SK-N-SH (cell line): Measurements from ENCODE around the gene ZHX3. TPM values are rescaled to one million over a fixed set of nuclear protein-coding genes. Genes with fewer than 3 reads are reported as not detected.

Source experiments
- CTCF ChIA-PET: fragments of 300-600, 350-600 bp; formaldehyde crosslinking; extraction: SDS; loops from one replicate; lab custom pipeline; 2021; lab: Yijun Ruan, JAX
- POLR2A ChIA-PET: fragments of 350-600 bp; sonication (Branson Sonifier 250); formaldehyde crosslinking; extraction: SDS; loops from one replicate; lab custom pipeline; 2020; ENCODE audit warnings: antibody characterized with exemption, inconsistent platforms; lab: Yijun Ruan, JAX
- DNase-seq: peaks from one replicate; pipeline ENCODE4 v3.0.0; 2012
- H2AFZ ChIP-seq: fragments of 200-600 bp; sonication (generic); 2 replicates; pipeline ENCODE4 v1.8.1; 2016; ENCODE audit warnings: antibody characterized with exemption, mild to moderate bottlenecking, low read depth
- H3F3A ChIP-seq: fragments of 200-600 bp; sonication (generic); replicated peaks from 2 replicates; pipeline ENCODE3; 2016; ENCODE audit warnings: antibody characterized with exemption, mild to moderate bottlenecking; ENCODE audit not compliant: insufficient read depth
- H3K27ac ChIP-seq, 2 experiments: fragments of 200-500 bp in 1 of 2; fragments of 200-600 bp in 1 of 2; sonication (Bioruptor generic) in 1 of 2; sonication (generic), shearing (Covaris generic) in 1 of 2; 2 replicates each; pipeline versions ENCODE4 v1.5.1 to v1.6.1; 2014 to 2016; ENCODE audit warnings: low read depth in 2 of 2, inconsistent platforms in 1 of 2, low read length in 1 of 2, mild to moderate bottlenecking in 1 of 2, mixed read lengths in 1 of 2
- H3K27me3 ChIP-seq: fragments of 200-600 bp; sonication (generic), shearing (Covaris generic); 2 replicates; pipeline ENCODE4 v1.6.1; 2016; ENCODE audit warnings: mixed run types; ENCODE audit not compliant: insufficient read depth
- H3K36me3 ChIP-seq, 2 experiments: fragments of 200-500 bp in 1 of 2; fragments of 200-600 bp in 1 of 2; sonication (Bioruptor generic) in 1 of 2; sonication (generic) in 1 of 2; replicated peaks in 1 of 2; 2 replicates each; pipeline versions ENCODE3 to v1.5.1; 2014 to 2016; ENCODE audit warnings: low read length in 1 of 2, mild to moderate bottlenecking in 1 of 2; ENCODE audit not compliant: insufficient read depth in 2 of 2, control insufficient read depth in 1 of 2
- H3K4me1 ChIP-seq, 2 experiments: fragments of 200-500 bp in 1 of 2; fragments of 200-600 bp in 1 of 2; sonication (Bioruptor generic) in 1 of 2; sonication (generic), shearing (Covaris generic) in 1 of 2; 2 replicates each; pipeline versions ENCODE4 v1.5.1 to v1.6.1; 2014 to 2016; ENCODE audit warnings: low read depth in 1 of 2, low read length in 1 of 2, mixed run types in 1 of 2; ENCODE audit not compliant: insufficient read depth in 2 of 2, control insufficient read depth in 1 of 2
- H3K4me2 ChIP-seq: fragments of 200-600 bp; sonication (generic), shearing (Covaris generic); 2 replicates; pipeline ENCODE4 v1.6.1; 2017; ENCODE audit warnings: mixed run types
- H3K4me3 ChIP-seq, 2 experiments: fragments of 200-500 bp in 1 of 2; fragments of 200-600 bp in 1 of 2; sonication (Bioruptor generic) in 1 of 2; sonication (generic), shearing (Covaris generic) in 1 of 2; 2 replicates each; pipeline versions ENCODE4 v1.5.1 to v1.8.1; 2014 to 2016; ENCODE audit warnings: low read depth in 2 of 2, inconsistent platforms in 1 of 2, low read length in 1 of 2, mild to moderate bottlenecking in 1 of 2, mixed read lengths in 1 of 2, moderate library complexity in 1 of 2
- H3K79me2 ChIP-seq: fragments of 200-600 bp; sonication (generic); 2 replicates; pipeline ENCODE4 v1.8.1; 2017; ENCODE audit warnings: mild to moderate bottlenecking; ENCODE audit not compliant: insufficient read depth
- H3K9ac ChIP-seq: fragments of 200-600 bp; sonication (generic); 2 replicates; pipeline ENCODE4 v1.6.1; 2017; ENCODE audit warnings: mixed run types
- H3K9me2 ChIP-seq: fragments of 200-600 bp; sonication (generic); 2 replicates; pipeline ENCODE4 v1.6.1; 2017; ENCODE audit warnings: mixed run types
- H3K9me3 ChIP-seq: fragments of 200-600 bp; sonication (generic); 2 replicates; pipeline ENCODE4 v1.6.1; 2017; ENCODE audit warnings: mixed run types, mild to moderate bottlenecking, moderate library complexity
- H4K20me1 ChIP-seq: fragments of 200-600 bp; sonication (generic); 2 replicates; pipeline ENCODE4 v1.6.1; 2017; ENCODE audit warnings: mild to moderate bottlenecking, mixed run types; ENCODE audit not compliant: insufficient read depth
- FOSL2 ChIP-seq: IDR thresholded peaks from 2 replicates; pipeline ENCODE4 v1.4.0; 2012; ENCODE audit warnings: low read depth, mild to moderate bottlenecking, moderate library complexity, borderline replicate concordance
- FOXJ3 ChIP-seq: sonication (generic); formaldehyde crosslinking; IDR thresholded peaks from 2 replicates; pipeline ENCODE4 v1.5.1; 2020; ENCODE audit warnings: mild to moderate bottlenecking, missing genetic modification reagents
- FOXM1 ChIP-seq: IDR thresholded peaks from 2 replicates; pipeline ENCODE4 v1.4.0; 2012; ENCODE audit warnings: low read depth, mild to moderate bottlenecking
- GABPA ChIP-seq: IDR thresholded peaks from 2 replicates; pipeline ENCODE4 v1.4.0; 2012; ENCODE audit warnings: low read depth, mild to moderate bottlenecking
- IRF3 ChIP-seq: fragments of 150-350 bp; IDR thresholded peaks from 2 replicates; pipeline ENCODE4 v1.6.1; 2016; ENCODE audit warnings: mild to moderate bottlenecking, low read depth, low read length
- JUND ChIP-seq: IDR thresholded peaks from 2 replicates; pipeline ENCODE4 v1.4.0; 2012
- MEF2A ChIP-seq: IDR thresholded peaks from 2 replicates; pipeline ENCODE4 v1.4.0; 2012; ENCODE audit warnings: low read depth, borderline replicate concordance
- MXI1 ChIP-seq: IDR thresholded peaks from 2 replicates; pipeline ENCODE4 v1.6.1; 2012; ENCODE audit warnings: mild to moderate bottlenecking, low read depth, low read length, improper control_type of control experiment
- POLR2AphosphoS5 ChIP-seq: IDR thresholded peaks from 2 replicates; pipeline ENCODE4 v1.6.1; 2012; ENCODE audit warnings: low read depth, low read length
- SIN3A ChIP-seq: IDR thresholded peaks from 2 replicates; pipeline ENCODE4 v1.6.1; 2012; ENCODE audit warnings: low read depth, mild to moderate bottlenecking, low read length, moderate library complexity, borderline replicate concordance
- SMC3 ChIP-seq: IDR thresholded peaks from 2 replicates; pipeline ENCODE4 v1.6.1; 2012; ENCODE audit warnings: low read depth, low read length, improper control_type of control experiment
- TCF12 ChIP-seq: IDR thresholded peaks from 2 replicates; pipeline ENCODE4 v1.4.0; 2012
- YY1 ChIP-seq: IDR thresholded peaks from 2 replicates; pipeline ENCODE4 v1.4.0; 2012; ENCODE audit warnings: low read depth, mild to moderate bottlenecking
- WGBS: methylation state at CpG from one replicate; pipeline ENCODE4 v1.1.6; 2017; ENCODE audit warnings: low lambda C conversion rate; 5-methylcytosine and 5-hydroxymethylcytosine counted together
- polyA plus RNA-seq, 3 experiments: library from polyadenylated mRNA; depleted of rRNA; stranded (reverse); fragments of >200 nt; gene quantifications; 2 replicates each; pipeline ENCODE4 v1.2.3, GENCODE V29; 2012
- TF ChIP-seq, protein P1 (sequence below): fragments of 200-600 bp; sonication (generic); IDR thresholded peaks from 2 replicates; pipeline ENCODE4 v1.6.1; 2017; ENCODE audit warnings: antibody characterized with exemption, mild to moderate bottlenecking, moderate library complexity

The ZHX3 gene
- polyA plus RNA-seq, 1 of the 3 experiments (the other 2 are of a cell fraction): 6.0 TPM

GRCh38 chr20:41196653-41197225 lies 120.8 kb downstream of the ZHX3 start:
- no peaks in the 10 kb centered on the region for H3K9me2 ChIP-seq
- CTCF ChIA-PET: interaction anchor here (1.2 kb wide), 1 partner anchor 24 kb away, joined by 4 read pairs; no protein-coding TSS in a partner anchor

GRCh38 chr20:41192575-41192974 lies 125.0 kb downstream of the ZHX3 start:
- no peak overlapping the region for H3K27ac ChIP-seq
- H3K4me2 ChIP-seq: no peak overlapping the region
- WGBS: 14% methylated on average over 1 of the region's 3 CpGs
- H3K36me3 ChIP-seq: peaks cover 0 to 37% of the 10 kb centered on the region in 2 experiments
- no peaks in the 10 kb centered on the region for H3K79me2 ChIP-seq
- H3K27me3 ChIP-seq: no peaks in the 10 kb centered on the region
- H4K20me1 ChIP-seq: no peaks in the 10 kb centered on the region
- H3F3A ChIP-seq: no peaks in the 10 kb centered on the region
- no peaks in the 10 kb centered on the region for H3K9me2 ChIP-seq
- no peak for TF ChIP-seq FOXJ3 (CRISPR knock-in tag)
- no peak for TF ChIP-seq POLR2AphosphoS5
- TF ChIP-seq TCF12: no peak
- TF ChIP-seq MXI1: no peak
- TF ChIP-seq FOSL2: no peak
- no peak for TF ChIP-seq YY1
- TF ChIP-seq MEF2A: no peak
- no peak for TF ChIP-seq GABPA
- no peak for TF ChIP-seq JUND
- no peak for TF ChIP-seq SIN3A
- TF ChIP-seq, protein P1, sequence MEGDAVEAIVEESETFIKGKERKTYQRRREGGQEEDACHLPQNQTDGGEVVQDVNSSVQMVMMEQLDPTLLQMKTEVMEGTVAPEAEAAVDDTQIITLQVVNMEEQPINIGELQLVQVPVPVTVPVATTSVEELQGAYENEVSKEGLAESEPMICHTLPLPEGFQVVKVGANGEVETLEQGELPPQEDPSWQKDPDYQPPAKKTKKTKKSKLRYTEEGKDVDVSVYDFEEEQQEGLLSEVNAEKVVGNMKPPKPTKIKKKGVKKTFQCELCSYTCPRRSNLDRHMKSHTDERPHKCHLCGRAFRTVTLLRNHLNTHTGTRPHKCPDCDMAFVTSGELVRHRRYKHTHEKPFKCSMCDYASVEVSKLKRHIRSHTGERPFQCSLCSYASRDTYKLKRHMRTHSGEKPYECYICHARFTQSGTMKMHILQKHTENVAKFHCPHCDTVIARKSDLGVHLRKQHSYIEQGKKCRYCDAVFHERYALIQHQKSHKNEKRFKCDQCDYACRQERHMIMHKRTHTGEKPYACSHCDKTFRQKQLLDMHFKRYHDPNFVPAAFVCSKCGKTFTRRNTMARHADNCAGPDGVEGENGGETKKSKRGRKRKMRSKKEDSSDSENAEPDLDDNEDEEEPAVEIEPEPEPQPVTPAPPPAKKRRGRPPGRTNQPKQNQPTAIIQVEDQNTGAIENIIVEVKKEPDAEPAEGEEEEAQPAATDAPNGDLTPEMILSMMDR: no peak
- TF ChIP-seq IRF3: no peak
- H2AFZ ChIP-seq: no peak overlapping the region
- DNase-seq: no peak
- ChIA-PET CTCF (no interaction called here), POLR2A (no interaction called here)
- H3K4me1 ChIP-seq: no peaks in the 10 kb centered on the region
- H3K9ac ChIP-seq: no peak overlapping the region
- peaks cover 16% of the 10 kb centered on the region; the same call in 1 of the 2 replicates for H3K9me3 ChIP-seq
- no peak overlapping the region for H3K4me3 ChIP-seq

More at GRCh38 chr20:41196653-41197225, 120.8 kb downstream of the ZHX3 start:
- H3K9ac ChIP-seq: no peak overlapping the region
- peaks cover 16% of the 10 kb centered on the region for H3K9me3 ChIP-seq
- no peak overlapping the region for H3K27ac ChIP-seq
- H3K79me2 ChIP-seq: no peaks in the 10 kb centered on the region
- H4K20me1 ChIP-seq: no peaks in the 10 kb centered on the region
- TF ChIP-seq FOXM1: no peak
- no peak for TF ChIP-seq SMC3
- TF ChIP-seq, all 33 proteins: peak for 0
- WGBS: 89% methylated on average over 1 of the region's 1 CpG
- POLR2A ChIA-PET: no interaction called here
- Histone ChIP-seq H3K27me3 (no peaks in the 10 kb centered on the region), H3K4me3 (no peak overlapping the region), H3F3A (no peaks in the 10 kb centered on the region), H3K4me1 (no peaks in the 10 kb centered on the region), H3K36me3 (peaks cover 0 to 44% of the 10 kb centered on the region in 2 experiments), H2AFZ (no peak overlapping the region), H3K4me2 (no peak overlapping the region)
- no peak for DNase-seq
